Activated CD8-positive, alpha-beta memory T cell treated with anti-CD3 and anti-CD28 coated beads, Interleukin-2, amount 50 U/mL, for 1 hour (primary cell): Measurements from ENCODE around the gene LRRC46.

Experiments
- DNase-seq: peaks from one replicate; pipeline ENCODE4 v3.0.0-alpha.2; 2020; ENCODE audit errors: extremely low read depth

The LRRC46 gene

GRCh38 chr17:47878203-47879027, 46.9 kb downstream of the LRRC46 start:
- DNase-seq, result no peak

- no peak for DNase-seq
Observed at GRCh38 chr17:47879028-47879585, 47.6 kb downstream of the LRRC46 start.

GRCh38 chr17:47879776-47880454, 48.4 kb downstream of the LRRC46 start:
- DNase-seq, result no peak

GRCh38 chr17:47882247-47882646, 50.8 kb downstream of the LRRC46 start:
- DNase-seq, result no peak

- no peak for DNase-seq
Observed at GRCh38 chr17:47882695-47883588, 51.5 kb downstream of the LRRC46 start.

- DNase-seq, result no peak
Observed at GRCh38 chr17:47883589-47884426, 52.3 kb downstream of the LRRC46 start.

GRCh38 chr17:47884427-47884740, 52.9 kb downstream of the LRRC46 start:
- no peak for DNase-seq

- no peak for DNase-seq
Observed at GRCh38 chr17:47884905-47885730, 53.6 kb downstream of the LRRC46 start.
